CD4-positive, alpha-beta T cell treated with Interleukin-2 at 100 ng/mL for 4 hours (primary cell): ENCODE measurements around the gene FETUB.

Experiments used
- DNase-seq: peaks from one replicate; pipeline ENCODE4 v3.0.0-alpha.2; 2020; ENCODE audit warnings: low spot score

The FETUB gene

GRCh38 chr3:186636536-186636935, 3.7 kb upstream of the FETUB start:
- DNase-seq: no peak

DNA sequence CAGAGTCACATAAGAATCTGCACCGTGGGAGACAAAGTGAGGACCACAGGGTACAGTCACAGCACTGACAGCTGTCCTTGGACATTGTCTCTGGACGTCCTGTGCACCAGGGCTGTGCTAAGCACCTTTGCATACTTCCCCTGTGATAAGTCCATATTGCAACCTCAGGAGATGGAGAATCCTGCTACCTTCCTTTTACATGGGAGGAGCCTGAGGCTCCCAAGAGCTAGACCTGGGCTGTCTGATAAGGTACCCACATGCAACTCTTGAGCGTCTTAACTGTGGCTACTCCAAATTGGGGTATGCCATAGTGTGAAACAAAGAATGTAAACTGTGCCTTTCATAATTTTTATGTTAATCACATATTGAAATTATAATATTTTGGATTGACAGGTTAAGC, 2.5 kb upstream of the FETUB start:
- no peak for DNase-seq

- no peak for DNase-seq
These were observed 1.9 kb upstream of the FETUB start for GRCh38 chr3:186638259-186638658.

GRCh38 chr3:186640473-186640818, 247 bp downstream of the FETUB start:
- DNase-seq: no peak

DNA sequence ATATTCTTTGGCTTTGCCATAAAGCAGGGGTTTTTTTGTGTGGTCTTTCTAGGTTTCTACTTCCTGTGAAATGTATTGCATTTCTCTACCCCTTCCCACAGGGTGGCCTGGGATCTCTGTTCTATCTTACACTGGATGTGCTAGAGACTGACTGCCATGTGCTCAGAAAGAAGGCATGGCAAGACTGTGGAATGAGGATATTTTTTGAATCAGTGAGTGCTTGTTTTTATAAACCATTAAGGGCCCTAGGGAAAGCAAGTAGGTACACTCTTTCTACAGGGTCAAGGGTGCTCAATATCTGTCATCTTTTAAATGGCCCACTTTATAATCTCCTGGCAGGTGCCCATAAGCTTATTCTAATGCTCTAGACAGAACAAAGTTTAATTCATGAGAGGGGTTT, 730 bp downstream of the FETUB start:
- DNase-seq: no peak

- no peak for DNase-seq
These were observed 1.8 kb downstream of the FETUB start for GRCh38 chr3:186642014-186642413.

DNA sequence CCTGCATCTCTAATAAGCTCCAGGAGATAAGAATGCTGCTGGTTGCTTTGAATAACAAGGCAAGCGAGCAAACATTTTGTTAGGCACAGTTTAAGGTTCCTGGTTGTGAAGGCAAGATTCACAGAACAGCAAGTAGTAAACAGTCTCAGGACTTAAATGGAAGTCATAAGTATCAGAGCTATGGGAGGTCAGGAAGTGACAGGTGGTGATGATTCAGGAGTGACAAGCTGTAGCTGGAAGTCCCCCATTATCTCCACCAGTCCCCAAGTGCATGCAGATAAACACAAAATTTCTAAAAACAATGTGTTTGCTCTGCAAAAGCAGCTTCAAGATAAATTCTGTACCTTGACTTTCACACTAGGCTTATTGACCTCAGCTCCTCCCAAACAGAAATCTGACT, 3.3 kb downstream of the FETUB start:
- peak; percentile 10 for DNase-seq

DNA sequence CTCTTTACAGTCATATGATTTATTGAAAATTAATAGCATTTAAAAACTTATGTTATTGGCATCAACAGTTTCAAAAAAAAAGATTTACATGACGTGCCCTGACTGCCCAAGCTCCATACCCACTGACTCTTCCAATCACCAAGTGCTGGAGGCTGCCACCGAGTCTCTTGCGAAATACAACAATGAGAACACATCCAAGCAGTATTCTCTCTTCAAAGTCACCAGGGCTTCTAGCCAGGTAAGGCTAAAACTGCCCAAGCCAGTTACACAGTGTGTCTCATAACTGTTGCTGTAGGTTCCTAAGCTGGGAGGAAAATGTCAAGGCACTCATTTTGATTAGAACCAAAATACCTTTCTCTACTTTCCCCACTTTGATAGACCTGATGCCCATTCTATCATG, 4.5 kb downstream of the FETUB start:
- no peak for DNase-seq

- DNase-seq: no peak
These were observed 5.9 kb downstream of the FETUB start for GRCh38 chr3:186646106-186646505.

DNA sequence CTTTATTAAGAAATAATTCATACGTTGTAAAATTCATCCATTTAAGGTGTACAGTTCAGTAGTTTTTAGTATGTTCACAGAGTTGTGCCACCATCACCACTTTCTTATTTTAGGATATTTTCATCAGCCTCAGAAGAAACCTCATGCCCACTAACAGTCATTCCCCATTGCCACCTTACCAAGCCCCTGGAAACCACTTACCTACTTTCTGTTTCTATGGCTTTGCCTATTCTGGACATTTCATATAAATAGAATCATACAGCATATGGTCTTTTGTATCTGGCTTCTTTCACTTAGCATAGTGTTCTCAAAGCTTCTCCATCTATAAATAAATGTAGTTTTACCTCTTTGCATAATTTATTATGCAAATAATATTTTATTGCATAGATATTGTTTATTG, 6.6 kb downstream of the FETUB start:
- no peak for DNase-seq

GRCh38 chr3:186648851-186649250, 8.7 kb downstream of the FETUB start:
- DNase-seq: no peak

- no peak for DNase-seq
These were observed 11.5 kb downstream of the FETUB start for GRCh38 chr3:186651678-186652215.

DNA sequence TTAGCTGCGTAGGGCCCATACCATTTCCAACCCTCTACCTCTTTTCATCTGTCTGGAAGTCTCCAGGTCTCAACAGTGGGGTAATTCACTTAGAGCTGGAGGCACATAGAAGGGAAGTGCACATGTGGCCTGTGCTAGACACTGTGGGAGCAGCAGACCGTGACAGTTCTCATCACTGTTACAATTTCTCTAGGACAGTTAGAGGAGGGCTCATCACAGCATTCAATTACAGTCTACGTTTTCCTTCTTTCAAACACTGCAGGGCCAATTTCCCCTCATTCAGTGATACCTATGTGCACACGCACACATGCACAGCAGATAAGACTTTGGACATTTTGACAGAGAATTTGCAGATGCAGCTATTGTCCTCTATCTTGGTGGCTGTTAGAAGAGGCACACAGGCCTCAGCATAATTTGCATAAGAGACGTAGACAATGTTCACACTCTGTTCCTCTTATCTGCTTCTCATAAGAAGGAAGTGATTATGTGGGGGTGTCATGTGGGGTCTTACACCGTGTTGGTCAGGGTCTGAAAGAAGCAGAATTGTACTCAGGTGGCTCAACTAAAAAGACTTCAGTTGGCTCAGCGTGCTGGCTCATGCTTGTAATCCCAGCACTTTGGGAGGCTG, 13.0 kb downstream of the FETUB start:
- no peak for DNase-seq

DNA sequence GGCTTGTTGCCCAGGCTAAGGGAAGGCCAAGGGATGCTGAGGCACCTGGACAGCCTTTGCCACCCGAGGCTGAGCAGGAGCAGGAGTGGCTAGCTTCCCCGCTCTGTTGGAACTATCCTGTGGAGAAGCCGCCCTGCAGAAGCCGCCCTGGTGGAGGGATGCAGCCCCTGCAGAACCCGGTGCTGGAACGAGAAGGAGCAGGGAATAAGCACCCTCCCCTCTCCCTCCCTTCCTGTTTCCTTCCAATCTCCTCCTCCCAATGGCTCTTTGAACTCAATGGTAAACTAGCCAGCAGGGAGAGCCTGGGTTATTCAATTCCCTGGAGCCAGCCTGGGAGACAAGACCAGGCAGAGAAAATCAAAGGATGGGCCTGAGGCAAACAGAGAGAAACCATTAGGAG, 13.8 kb downstream of the FETUB start:
- DNase-seq: no peak

DNA sequence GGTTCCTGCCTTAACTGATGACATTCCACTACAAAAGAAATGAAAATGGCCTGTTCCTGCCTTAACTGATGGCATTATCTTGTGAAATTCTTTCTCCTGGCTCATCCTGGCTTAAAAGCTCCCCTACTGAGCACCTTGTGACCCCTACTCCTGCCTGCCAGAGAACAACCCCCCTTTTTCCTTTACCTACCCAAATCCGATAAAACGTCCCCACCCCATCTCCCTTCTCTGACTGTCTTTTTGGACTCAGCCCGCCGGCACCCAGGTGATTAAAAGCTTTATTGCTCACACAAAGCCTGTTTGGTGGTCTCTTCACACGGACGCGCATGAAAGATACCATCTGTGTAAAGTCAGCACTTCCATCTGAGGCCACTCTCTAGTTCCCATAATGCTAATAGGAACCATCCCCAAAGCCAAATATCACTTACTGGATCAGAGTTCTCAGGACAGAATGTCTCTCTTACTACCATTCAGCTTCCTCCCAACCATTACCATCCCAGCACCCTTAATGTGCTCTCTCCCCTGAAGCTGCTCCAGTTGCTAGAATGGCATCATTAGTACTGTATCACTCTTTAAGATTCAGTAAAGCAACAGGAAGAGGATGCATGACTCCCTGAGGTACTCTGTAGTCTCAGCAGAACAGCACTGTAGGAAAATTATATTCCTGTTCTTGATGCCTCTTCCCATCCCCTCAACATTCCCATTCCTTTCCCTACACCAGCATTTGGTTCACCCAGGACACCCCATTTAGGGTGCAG, 23.3 kb downstream of the FETUB start:
- no peak for DNase-seq

- no peak for DNase-seq
These were observed 23.9 kb downstream of the FETUB start for GRCh38 chr3:186664119-186664495.

- no peak for DNase-seq
These were observed 24.3 kb downstream of the FETUB start for GRCh38 chr3:186664506-186664905.

DNA sequence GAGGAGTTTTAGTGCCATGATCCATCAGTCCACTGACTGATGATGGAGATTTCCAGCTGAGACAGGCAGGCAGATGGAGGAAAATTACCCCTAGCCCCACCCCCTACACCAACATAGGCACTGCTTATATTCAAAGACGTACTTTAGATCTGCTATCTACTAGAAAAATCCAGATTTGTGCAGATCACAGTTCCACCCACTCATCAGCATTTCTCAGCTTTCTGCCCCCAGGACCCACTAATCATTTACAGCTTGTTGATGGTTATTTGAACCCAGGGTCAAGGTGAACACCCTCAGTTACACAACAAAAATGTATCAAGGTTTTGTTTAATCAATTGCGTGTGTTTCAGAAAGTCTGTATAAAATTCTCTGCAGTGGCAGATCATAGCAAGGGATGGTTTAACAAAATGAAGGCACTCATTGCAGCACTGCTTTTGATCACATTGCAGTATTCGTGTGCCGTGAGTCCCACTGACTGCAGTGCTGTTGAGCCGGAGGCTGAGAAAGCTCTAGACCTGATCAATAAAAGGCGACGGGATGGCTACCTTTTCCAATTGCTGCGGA, 25.5 kb downstream of the FETUB start, which contains the start of gene HRG:
Gene HRG, plus strand, starts transcription at position 390 of the 564 bp plus-strand sequence. Its CDS starts 18 bp downstream, at position 408.
- no peak for DNase-seq

DNA sequence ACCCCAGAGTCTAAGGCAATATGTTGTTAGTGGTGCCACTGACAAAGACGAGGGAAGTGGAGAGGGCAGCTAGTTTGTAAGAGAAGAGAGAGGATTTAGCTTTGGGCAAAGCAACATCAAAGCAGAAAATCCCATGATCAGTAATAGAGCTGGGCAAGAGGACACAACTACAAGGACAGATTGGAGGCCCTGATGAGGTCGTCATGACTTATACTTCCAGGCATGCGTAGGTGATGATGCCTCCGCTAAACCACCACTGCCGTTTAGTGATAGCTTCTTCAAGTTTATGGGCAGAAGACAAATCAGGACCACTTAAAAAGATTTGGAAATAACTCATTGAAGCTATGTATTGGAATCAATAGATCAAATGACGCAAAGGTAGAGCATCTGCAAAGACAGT, 28.2 kb downstream of the FETUB start:
- no peak for DNase-seq

- DNase-seq: no peak
These were observed 29.3 kb downstream of the FETUB start for GRCh38 chr3:186669378-186670084.

GRCh38 chr3:186670155-186670554, 30.0 kb downstream of the FETUB start:
- DNase-seq: no peak

- no peak for DNase-seq
These were observed 30.9 kb downstream of the FETUB start for GRCh38 chr3:186671051-186671450.

GRCh38 chr3:186678604-186679003, 38.4 kb downstream of the FETUB start:
- no peak for DNase-seq
